Thymus (tissue), 11 donors: ENCODE data around the gene EHHADH. TPM values are rescaled to one million over a fixed set of nuclear protein-coding genes. Genes with fewer than 3 reads are reported as not detected.
"Not testable (repeated sequence)": the region's sequence is repeated elsewhere in the genome, so short reads cannot be mapped to it uniquely, and the experiment has no call there.

ENCODE experiments used
- DNase-seq, 9 donors: peaks; one replicate each; pipeline ENCODE4 v3.0.0-alpha.2; 2013; ENCODE audit warnings: low spot score in 9 of 9, low read depth in 6 of 9, missing footprints in 1 of 9
- H3K27ac ChIP-seq, 2 donors: one replicate each; pipeline ENCODE4 v1.5.1; 2013; ENCODE audit warnings: control low read depth in 1 of 2, low read depth in 1 of 2, low read length in 1 of 2, mild to moderate bottlenecking in 1 of 2, moderate library complexity in 1 of 2
- H3K27me3 ChIP-seq, 2 donors: one replicate each; pipeline ENCODE4 v1.5.1; 2013; ENCODE audit warnings: low read length in 1 of 2; ENCODE audit not compliant: control insufficient read depth in 2 of 2, insufficient read depth in 1 of 2
- H3K36me3 ChIP-seq, 2 donors: one replicate each; pipeline ENCODE4 v1.5.1; 2013; ENCODE audit warnings: low read length in 1 of 2, mild to moderate bottlenecking in 1 of 2, moderate library complexity in 1 of 2; ENCODE audit not compliant: control insufficient read depth in 2 of 2, insufficient read depth in 2 of 2
- H3K4me1 ChIP-seq, 2 donors: one replicate each; pipeline ENCODE4 v1.5.1; 2013; ENCODE audit warnings: low read length in 2 of 2; ENCODE audit not compliant: control insufficient read depth in 2 of 2, insufficient read depth in 2 of 2
- H3K4me3 ChIP-seq, 2 donors: one replicate each; pipeline ENCODE4 v1.5.1; 2013; ENCODE audit warnings: low read length in 2 of 2, control low read depth in 1 of 2, mild to moderate bottlenecking in 1 of 2
- H3K9me3 ChIP-seq, 2 donors: one replicate each; pipeline ENCODE4 v1.5.1; 2013; ENCODE audit warnings: low read length in 1 of 2, mild to moderate bottlenecking in 1 of 2; ENCODE audit not compliant: control insufficient read depth in 2 of 2, insufficient read depth in 1 of 2
- WGBS: extraction: QIAGEN DNeasy Blood & Tissue Kit; methylation state at CpG from one replicate; pipeline ENCODE4 v1.1.7; 2013; 5-methylcytosine and 5-hydroxymethylcytosine counted together
- polyA plus RNA-seq: library from polyadenylated mRNA; stranded (reverse); fragments of 200-250 nt; gene quantifications from one replicate; pipeline ENCODE4 v1.2.3, GENCODE V29; 2013
- total RNA-seq: library from RNA; stranded (reverse); fragments of 120-200 nt; gene quantifications from one replicate; pipeline ENCODE4 v1.2.4, GENCODE V29; 2013
- donor health status: healthy.

Gene EHHADH
- total and polyA plus RNA-seq, 2 donors: 3.3 to 3.6 TPM

GRCh38 chr3:185257334-185257733 is 3.5 kb upstream of the EHHADH start:
- no peak for DNase-seq
- H3K27ac ChIP-seq: no peak overlapping the region
- H3K27me3 ChIP-seq: peaks cover 0 to 3% of the 10 kb centered on the region in 2 donors
- H3K36me3 ChIP-seq: no peaks in the 10 kb centered on the region
- WGBS: 97% methylated on average over 1 of the region's 1 CpG
- H3K4me3 ChIP-seq: no peak overlapping the region
- H3K9me3 ChIP-seq: peaks cover 0 to 3% of the 10 kb centered on the region in 2 donors
- H3K4me1 ChIP-seq: peaks cover 3% of the 10 kb centered on the region in 2 donors

GRCh38 chr3:185254799-185255198 is 950 bp upstream of the EHHADH start:
- no peaks in the 10 kb centered on the region for H3K36me3 ChIP-seq
- WGBS: 95% methylated on average over 4 of the region's 4 CpGs
- peaks cover 0 to 3% of the 10 kb centered on the region in 2 donors for H3K27me3 ChIP-seq
- no peak for DNase-seq
- no peak overlapping the region for H3K27ac ChIP-seq
- no peak overlapping the region for H3K4me3 ChIP-seq
- H3K9me3 ChIP-seq: peaks cover 0 to 3% of the 10 kb centered on the region in 2 donors
- H3K4me1 ChIP-seq: peaks cover 3% of the 10 kb centered on the region in 2 donors

GRCh38 chr3:185253133-185253532 is 716 bp downstream of the EHHADH start:
- WGBS: 97% methylated on average over 4 of the region's 4 CpGs
- H3K4me3 ChIP-seq: peak overlapping the region in 1 of 2 donors; percentile 55

GRCh38 chr3:185251272-185251671 is 2.6 kb downstream of the EHHADH start:
- Histone ChIP-seq H3K36me3 (no peaks in the 10 kb centered on the region), H3K4me1 (peaks cover 3% of the 10 kb centered on the region in 2 donors), H3K9me3 (no peaks in the 10 kb centered on the region), H3K27ac (no peak overlapping the region), H3K27me3 (peaks cover 0 to 3% of the 10 kb centered on the region in 2 donors), H3K4me3 (no peak overlapping the region)
- 98% methylated on average over 5 of the region's 5 CpGs for WGBS
- DNase-seq: no peak

More at GRCh38 chr3:185253133-185253532, 716 bp downstream of the EHHADH start:
- H3K27me3 ChIP-seq, H3K27ac ChIP-seq, H3K4me1 ChIP-seq, H3K36me3 ChIP-seq, DNase-seq, H3K9me3 ChIP-seq: not testable (repeated sequence)

GRCh38 chr3:185250653-185251052 is 3.2 kb downstream of the EHHADH start:
- WGBS: 0% methylated on average over 1 of the region's 1 CpG
- H3K4me3 ChIP-seq: no peak overlapping the region
- no peaks in the 10 kb centered on the region for H3K36me3 ChIP-seq
- peaks cover 3% of the 10 kb centered on the region in 2 donors for H3K4me1 ChIP-seq
- no peaks in the 10 kb centered on the region for H3K9me3 ChIP-seq
- no peak for DNase-seq
- H3K27ac ChIP-seq: no peak overlapping the region
- peaks cover 0 to 3% of the 10 kb centered on the region in 2 donors for H3K27me3 ChIP-seq

GRCh38 chr3:185250247-185250646 is 3.6 kb downstream of the EHHADH start:
- H3K4me3 ChIP-seq: no peak overlapping the region
- peaks cover 3% of the 10 kb centered on the region in 2 donors for H3K4me1 ChIP-seq
- DNase-seq: no peak
- no peaks in the 10 kb centered on the region for H3K9me3 ChIP-seq
- no peak overlapping the region for H3K27ac ChIP-seq
- H3K36me3 ChIP-seq: no peaks in the 10 kb centered on the region
- H3K27me3 ChIP-seq: peaks cover 0 to 3% of the 10 kb centered on the region in 2 donors

GRCh38 chr3:185242642-185243041 is 11.2 kb downstream of the EHHADH start:
- H3K9me3 ChIP-seq: peaks cover 1 to 8% of the 10 kb centered on the region in 2 donors
- no peak overlapping the region for H3K4me3 ChIP-seq
- H3K4me1 ChIP-seq: no peaks in the 10 kb centered on the region
- no peak overlapping the region for H3K27ac ChIP-seq
- DNase-seq: no peak
- 96% methylated on average over 3 of the region's 3 CpGs for WGBS
- no peaks in the 10 kb centered on the region for H3K27me3 ChIP-seq
- H3K36me3 ChIP-seq: no peaks in the 10 kb centered on the region

GRCh38 chr3:185236969-185237368 is 16.9 kb downstream of the EHHADH start:
- H3K4me1 ChIP-seq: no peaks in the 10 kb centered on the region
- H3K27ac ChIP-seq: no peak overlapping the region
- no peak for DNase-seq
- H3K36me3 ChIP-seq: no peaks in the 10 kb centered on the region
- H3K4me3 ChIP-seq: no peak overlapping the region
- no peaks in the 10 kb centered on the region for H3K27me3 ChIP-seq
- peaks cover 1 to 8% of the 10 kb centered on the region in 2 donors for H3K9me3 ChIP-seq

GRCh38 chr3:185233328-185233727 is 20.5 kb downstream of the EHHADH start:
- no peaks in the 10 kb centered on the region for H3K36me3 ChIP-seq
- no peak overlapping the region for H3K4me3 ChIP-seq
- 98% methylated on average over 2 of the region's 2 CpGs for WGBS
- peaks cover 1 to 8% of the 10 kb centered on the region in 2 donors for H3K9me3 ChIP-seq
- no peaks in the 10 kb centered on the region for H3K4me1 ChIP-seq
- H3K27ac ChIP-seq: no peak overlapping the region
- DNase-seq: no peak
- no peaks in the 10 kb centered on the region for H3K27me3 ChIP-seq

- not testable (repeated sequence) for H3K9me3 ChIP-seq, H3K4me1 ChIP-seq, H3K4me3 ChIP-seq, H3K36me3 ChIP-seq, H3K27me3 ChIP-seq, DNase-seq, H3K27ac ChIP-seq
- 97% methylated on average over 1 of the region's 1 CpG for WGBS
Measured at GRCh38 chr3:185226526-185226925, 27.3 kb downstream of the EHHADH start.
